ENCODE results near the gene RPL29.

Gene RPL29

GRCh38 chr3:51984269-51984647 is 11.4 kb downstream of the RPL29 start:
- Histone ChIP-seq H3K4me3 (ENCODE audit: low read length) (peak overlapping the region; percentile 60), H3K36me3 (ENCODE audit: control insufficient read depth, insufficient read depth, low read length) (no peaks in the 10 kb centered on the region), H3K4me1 (ENCODE audit: control insufficient read depth, insufficient read depth, low read length) (peaks cover 10% of the 10 kb centered on the region), H3K9ac (ENCODE audit: low read length) (no peak overlapping the region), H3K27me3 (ENCODE audit: control insufficient read depth, insufficient read depth, low read length) (no peaks in the 10 kb centered on the region), H3K27ac (ENCODE audit: low read depth, low read length) (no peak overlapping the region)

DNA sequence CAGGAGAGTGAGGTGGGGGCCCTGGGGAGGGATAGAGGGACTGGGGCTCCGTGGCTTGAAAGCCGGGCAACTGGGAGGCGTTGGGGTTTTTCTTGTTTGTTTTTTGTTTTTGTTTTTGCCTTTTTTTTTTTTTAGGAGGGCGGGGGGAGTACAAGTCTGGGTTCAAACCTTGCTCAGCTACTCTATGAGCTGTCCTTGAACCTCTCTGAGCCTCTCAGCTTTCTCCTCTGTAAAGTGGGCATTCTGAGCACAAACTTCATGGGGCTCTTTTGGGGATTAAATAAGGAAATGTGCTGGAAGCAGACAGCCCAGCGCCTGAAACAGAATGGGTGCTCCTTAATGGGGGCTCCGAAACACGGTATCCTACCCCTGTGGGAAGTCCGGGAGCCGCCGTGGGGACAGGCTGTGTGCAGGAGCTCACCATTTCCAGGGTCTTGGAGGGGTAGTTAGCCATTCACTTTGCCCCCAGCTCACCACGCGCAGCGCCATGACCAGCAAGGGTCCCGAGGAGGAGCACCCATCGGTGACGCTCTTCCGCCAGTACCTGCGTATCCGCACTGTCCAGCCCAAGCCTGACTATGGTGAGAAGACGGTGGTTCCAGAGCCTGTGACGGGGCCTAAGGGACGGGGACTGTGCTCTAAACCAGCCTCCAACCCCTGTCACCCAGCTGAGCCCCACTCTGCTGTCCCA is 12.0 kb downstream of the RPL29 start:
- Histone ChIP-seq H3K27me3 (ENCODE audit: control insufficient read depth, insufficient read depth, low read length) (no peaks in the 10 kb centered on the region), H3K27ac (ENCODE audit: low read depth, low read length) (peak overlapping the region; percentile 94), H3K4me1 (ENCODE audit: control insufficient read depth, insufficient read depth, low read length) (peaks cover 10% of the 10 kb centered on the region), H3K9ac (ENCODE audit: low read length) (peak overlapping the region; percentile 77), H3K36me3 (ENCODE audit: control insufficient read depth, insufficient read depth, low read length) (no peaks in the 10 kb centered on the region), H3K4me3 (ENCODE audit: low read length) (peak overlapping the region; percentile 60)

DNA sequence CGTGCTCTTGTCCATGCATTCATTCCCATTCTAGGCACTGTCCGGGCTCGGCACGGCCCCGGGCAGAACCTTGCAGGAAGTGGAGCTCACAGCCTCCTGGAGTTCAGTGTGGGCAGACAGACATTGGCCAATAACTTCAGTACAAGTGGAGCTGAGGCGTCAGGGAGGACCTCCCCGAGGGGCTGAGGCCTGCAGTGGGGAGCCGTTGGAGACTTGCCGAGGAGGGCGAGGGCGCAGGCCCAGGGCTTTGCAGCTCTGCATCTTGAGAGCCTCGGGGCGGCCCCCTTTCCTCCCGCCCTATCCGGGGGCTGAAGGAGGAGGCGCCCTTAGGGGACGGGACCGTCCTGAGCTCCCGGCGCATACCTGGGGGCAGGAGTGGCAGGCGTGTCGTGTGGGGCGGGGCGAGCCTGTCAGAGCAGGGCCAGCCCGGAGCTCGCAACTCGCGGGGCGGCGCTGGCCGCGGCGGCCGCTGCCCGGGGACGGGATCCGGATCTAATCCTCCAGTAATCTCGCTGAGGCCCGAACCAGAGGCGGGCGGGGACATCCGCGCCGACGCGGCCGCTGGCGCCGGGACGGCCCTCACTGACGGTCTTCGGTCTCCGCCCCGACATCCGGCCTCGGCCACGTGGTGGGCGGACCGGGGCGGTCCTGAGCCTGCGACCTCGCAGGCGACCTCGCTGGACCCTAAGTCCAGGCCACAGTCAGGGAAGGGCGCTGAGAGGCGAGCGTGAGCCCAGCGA is 12.7 kb downstream of the RPL29 start, which contains the start of gene ACY1:
Gene ACY1, plus strand, starts transcription at position 698 of the 740 bp plus-strand sequence. CDS start 530 bp downstream, outside the sequence.
- Histone ChIP-seq H3K4me1 (ENCODE audit: control insufficient read depth, insufficient read depth, low read length) (peaks cover 10% of the 10 kb centered on the region), H3K27ac (ENCODE audit: low read depth, low read length) (peak within 1 kb of the TSS; percentile 94), H3K36me3 (ENCODE audit: control insufficient read depth, insufficient read depth, low read length) (no peaks in the 10 kb centered on the region), H3K4me3 (ENCODE audit: low read length) (peak within 1 kb of the TSS; percentile 60), H3K27me3 (ENCODE audit: control insufficient read depth, insufficient read depth, low read length) (no peaks in the 10 kb centered on the region), H3K9ac (ENCODE audit: low read length) (peak within 1 kb of the TSS; percentile 77)

- peak overlapping the region; percentile 77 for H3K9ac ChIP-seq (ENCODE audit: low read length)
- H3K4me1 ChIP-seq (ENCODE audit: control insufficient read depth, insufficient read depth, low read length): peaks cover 10% of the 10 kb centered on the region
- H3K36me3 ChIP-seq (ENCODE audit: control insufficient read depth, insufficient read depth, low read length): no peaks in the 10 kb centered on the region
- peak overlapping the region; percentile 60 for H3K4me3 ChIP-seq (ENCODE audit: low read length)
- H3K27me3 ChIP-seq (ENCODE audit: control insufficient read depth, insufficient read depth, low read length): no peaks in the 10 kb centered on the region
- peak overlapping the region; percentile 94 for H3K27ac ChIP-seq (ENCODE audit: low read depth, low read length)
These were observed 13.3 kb downstream of the RPL29 start for GRCh38 chr3:51982352-51982837.

DNA sequence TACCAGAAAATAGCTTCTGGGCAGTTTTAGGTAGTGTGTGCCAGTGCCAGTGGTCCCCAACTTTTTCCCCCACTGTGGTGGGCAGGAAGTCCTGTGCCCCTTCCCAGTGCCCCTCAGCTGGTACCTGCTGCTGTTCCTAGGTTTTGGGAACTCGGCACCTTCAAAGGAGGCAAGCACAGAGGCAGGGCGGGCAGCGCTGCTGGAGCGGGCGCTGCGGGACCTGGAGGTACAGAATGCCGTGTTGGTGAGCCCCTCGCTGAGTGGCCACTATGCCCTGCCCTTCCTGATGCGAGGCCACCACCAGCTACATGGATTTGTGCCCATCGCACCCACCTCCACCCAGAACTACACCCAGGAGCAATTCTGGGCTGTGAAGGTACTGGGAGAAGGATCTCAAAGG is 15.4 kb downstream of the RPL29 start:
- Histone ChIP-seq H3K27me3 (ENCODE audit: control insufficient read depth, insufficient read depth, low read length) (no peaks in the 10 kb centered on the region), H3K9ac (ENCODE audit: low read length) (no peak overlapping the region), H3K4me3 (ENCODE audit: low read length) (no peak overlapping the region), H3K27ac (ENCODE audit: low read depth, low read length) (no peak overlapping the region), H3K4me1 (ENCODE audit: control insufficient read depth, insufficient read depth, low read length) (peaks cover 13% of the 10 kb centered on the region), H3K36me3 (ENCODE audit: control insufficient read depth, insufficient read depth, low read length) (no peaks in the 10 kb centered on the region)

GRCh38 chr3:51978143-51978502 is 17.6 kb downstream of the RPL29 start:
- H3K4me3 ChIP-seq (ENCODE audit: low read length): no peak overlapping the region
- no peaks in the 10 kb centered on the region for H3K36me3 ChIP-seq (ENCODE audit: control insufficient read depth, insufficient read depth, low read length)
- H3K4me1 ChIP-seq (ENCODE audit: control insufficient read depth, insufficient read depth, low read length): peaks cover 16% of the 10 kb centered on the region
- H3K27me3 ChIP-seq (ENCODE audit: control insufficient read depth, insufficient read depth, low read length): no peaks in the 10 kb centered on the region
- H3K27ac ChIP-seq (ENCODE audit: low read depth, low read length): no peak overlapping the region
- H3K9ac ChIP-seq (ENCODE audit: low read length): no peak overlapping the region

DNA sequence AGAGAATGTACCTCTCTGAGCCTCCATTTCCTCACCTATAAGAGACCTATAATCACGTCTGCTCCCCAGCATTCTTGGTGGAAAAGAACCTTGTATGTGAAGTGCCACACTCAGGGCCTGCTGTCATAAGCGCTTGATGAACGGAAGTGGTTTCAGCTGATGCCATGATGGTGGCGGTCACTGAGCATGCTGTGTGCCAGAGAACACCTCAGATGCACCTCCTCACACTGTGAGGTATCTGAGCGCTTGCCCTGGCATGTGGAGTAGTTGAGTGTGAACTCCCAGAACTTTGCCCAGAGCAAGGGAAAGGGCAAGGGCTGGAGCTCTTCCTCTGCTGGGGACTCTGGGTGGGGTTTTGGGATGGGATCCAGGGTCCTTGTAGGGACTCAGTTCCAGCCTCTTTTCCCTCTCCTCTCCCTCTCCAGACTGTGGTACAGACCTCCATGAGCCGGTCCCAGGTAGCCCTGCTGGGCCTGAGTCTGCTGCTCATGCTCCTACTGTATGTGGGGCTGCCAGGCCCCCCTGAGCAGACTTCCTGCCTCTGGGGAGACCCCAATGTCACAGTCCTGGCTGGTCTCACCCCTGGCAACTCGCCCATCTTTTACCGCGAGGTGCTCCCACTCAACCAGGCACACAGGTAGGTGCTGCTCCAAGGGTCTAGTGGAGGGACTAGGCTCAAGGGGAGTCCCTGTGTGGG is 18.1 kb downstream of the RPL29 start:
- Histone ChIP-seq H3K4me3 (ENCODE audit: low read length) (no peak overlapping the region), H3K4me1 (ENCODE audit: control insufficient read depth, insufficient read depth, low read length) (peaks cover 15% of the 10 kb centered on the region), H3K27ac (ENCODE audit: low read depth, low read length) (no peak overlapping the region)

GRCh38 chr3:51975852-51976549 is 19.7 kb downstream of the RPL29 start:
- peak overlapping the region; percentile 89 for H3K4me3 ChIP-seq (ENCODE audit: low read length)
- peaks cover 11% of the 10 kb centered on the region for H3K4me1 ChIP-seq (ENCODE audit: control insufficient read depth, insufficient read depth, low read length)
- H3K9ac ChIP-seq (ENCODE audit: low read length): no peak overlapping the region
- peak overlapping the region; percentile 88 for H3K27ac ChIP-seq (ENCODE audit: low read depth, low read length)
- H3K36me3 ChIP-seq (ENCODE audit: control insufficient read depth, insufficient read depth, low read length): no peaks in the 10 kb centered on the region
- no peaks in the 10 kb centered on the region for H3K27me3 ChIP-seq (ENCODE audit: control insufficient read depth, insufficient read depth, low read length)

More for the DNA sequence above, 18.1 kb downstream of the RPL29 start:
- Histone ChIP-seq H3K36me3 (ENCODE audit: control insufficient read depth, insufficient read depth, low read length) (no peaks in the 10 kb centered on the region), H3K27me3 (ENCODE audit: control insufficient read depth, insufficient read depth, low read length) (no peaks in the 10 kb centered on the region), H3K9ac (ENCODE audit: low read length) (no peak overlapping the region)

DNA sequence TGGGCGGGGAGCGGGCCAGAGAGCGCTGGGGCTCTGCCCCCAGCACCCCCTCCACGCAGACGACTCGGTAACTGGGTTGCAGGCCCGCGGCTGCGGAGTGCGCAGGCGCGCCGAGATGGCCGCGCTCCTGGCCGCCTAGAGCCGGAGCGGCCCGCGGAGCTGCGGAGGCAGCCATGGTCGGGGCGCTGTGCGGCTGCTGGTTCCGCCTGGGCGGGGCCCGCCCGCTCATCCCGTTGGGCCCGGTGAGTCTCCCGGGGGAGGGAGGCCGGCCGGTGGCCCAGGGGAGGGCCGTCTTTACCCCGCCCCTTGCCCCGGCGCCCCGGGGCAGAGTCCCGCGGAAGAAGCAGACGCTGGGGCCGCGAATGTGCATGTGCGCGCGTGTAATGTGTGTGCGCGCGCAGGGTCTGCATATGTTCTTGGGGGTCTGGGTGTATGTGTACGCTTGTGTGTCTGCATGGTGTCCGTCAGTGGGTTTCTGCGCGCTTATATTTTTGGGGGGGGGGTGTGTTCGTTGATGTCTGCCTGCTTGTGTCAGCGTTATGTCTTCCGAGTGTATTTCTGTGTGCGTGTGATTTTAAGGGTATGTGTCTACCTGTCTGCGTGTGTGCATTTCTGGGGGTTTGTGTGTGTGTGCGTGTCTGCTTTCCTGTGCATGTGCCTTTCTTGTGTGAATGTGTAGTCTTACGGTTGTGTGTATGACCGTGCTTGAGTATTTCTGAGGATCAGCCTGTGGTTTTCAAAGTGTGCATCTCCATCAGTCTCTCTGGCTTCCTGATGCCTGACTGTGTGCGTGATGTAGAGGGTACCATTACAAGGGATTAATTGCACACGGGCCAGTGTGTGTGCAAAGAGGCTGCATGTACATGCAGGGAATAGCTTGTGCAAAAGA is 20.5 kb downstream of the RPL29 start, which contains the start of gene ABHD14A:
Gene ABHD14A, plus strand, starts transcription at position 102 of the 889 bp plus-strand sequence. Its CDS starts 72 bp downstream, at position 174.
- Histone ChIP-seq H3K27me3 (ENCODE audit: control insufficient read depth, insufficient read depth, low read length) (no peaks in the 10 kb centered on the region), H3K36me3 (ENCODE audit: control insufficient read depth, insufficient read depth, low read length) (no peaks in the 10 kb centered on the region), H3K4me1 (ENCODE audit: control insufficient read depth, insufficient read depth, low read length) (peaks cover 11% of the 10 kb centered on the region), H3K4me3 (ENCODE audit: low read length) (peak within 1 kb of the TSS; percentile 89), H3K27ac (ENCODE audit: low read depth, low read length) (peak within 1 kb of the TSS; percentile 88), H3K9ac (ENCODE audit: low read length) (peak within 1 kb of the TSS; percentile 91)

- Histone ChIP-seq H3K4me3 (ENCODE audit: low read length) (peak overlapping the region; percentile 89), H3K36me3 (ENCODE audit: control insufficient read depth, insufficient read depth, low read length) (no peaks in the 10 kb centered on the region), H3K4me1 (ENCODE audit: control insufficient read depth, insufficient read depth, low read length) (peaks cover 11% of the 10 kb centered on the region), H3K27ac (ENCODE audit: low read depth, low read length) (peak overlapping the region; percentile 88), H3K9ac (ENCODE audit: low read length) (peak overlapping the region; percentile 25), H3K27me3 (ENCODE audit: control insufficient read depth, insufficient read depth, low read length) (no peaks in the 10 kb centered on the region)
These were observed 21.3 kb downstream of the RPL29 start for GRCh38 chr3:51974277-51974962.

DNA sequence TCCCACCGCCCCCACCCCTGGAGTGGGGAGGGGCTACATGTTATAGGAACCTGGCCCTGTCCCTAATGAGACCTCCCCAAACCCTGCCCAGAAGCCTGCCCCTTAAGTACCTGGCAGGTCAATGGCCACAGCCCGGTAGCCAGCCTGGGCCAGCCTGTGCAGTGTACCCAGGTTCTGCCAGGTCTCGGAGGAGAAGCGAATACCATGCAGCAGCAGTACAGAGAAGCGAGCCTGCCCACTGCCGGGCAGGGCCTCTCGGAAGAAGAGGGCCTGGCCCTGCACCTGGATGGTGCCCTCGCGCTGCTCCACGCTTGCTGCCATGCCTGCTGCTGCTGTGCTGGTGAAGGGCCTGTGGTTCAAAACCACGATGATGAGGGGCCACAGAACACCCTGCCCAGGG is 24.3 kb downstream of the RPL29 start:
- no peak overlapping the region for H3K9ac ChIP-seq (ENCODE audit: low read length)
- peaks cover 11% of the 10 kb centered on the region for H3K4me1 ChIP-seq (ENCODE audit: control insufficient read depth, insufficient read depth, low read length)
- no peak overlapping the region for H3K27ac ChIP-seq (ENCODE audit: low read depth, low read length)

More for the DNA sequence above, 24.3 kb downstream of the RPL29 start:
- H3K27me3 ChIP-seq (ENCODE audit: control insufficient read depth, insufficient read depth, low read length): no peaks in the 10 kb centered on the region
- no peaks in the 10 kb centered on the region for H3K36me3 ChIP-seq (ENCODE audit: control insufficient read depth, insufficient read depth, low read length)
- no peak overlapping the region for H3K4me3 ChIP-seq (ENCODE audit: low read length)
